Measurements from ENCODE around the gene ZNF511.
"Not testable (repeated sequence)": the region's sequence is repeated elsewhere in the genome, so short reads cannot be mapped to it uniquely, and the experiment has no call there.

The ZNF511 gene

DNA sequence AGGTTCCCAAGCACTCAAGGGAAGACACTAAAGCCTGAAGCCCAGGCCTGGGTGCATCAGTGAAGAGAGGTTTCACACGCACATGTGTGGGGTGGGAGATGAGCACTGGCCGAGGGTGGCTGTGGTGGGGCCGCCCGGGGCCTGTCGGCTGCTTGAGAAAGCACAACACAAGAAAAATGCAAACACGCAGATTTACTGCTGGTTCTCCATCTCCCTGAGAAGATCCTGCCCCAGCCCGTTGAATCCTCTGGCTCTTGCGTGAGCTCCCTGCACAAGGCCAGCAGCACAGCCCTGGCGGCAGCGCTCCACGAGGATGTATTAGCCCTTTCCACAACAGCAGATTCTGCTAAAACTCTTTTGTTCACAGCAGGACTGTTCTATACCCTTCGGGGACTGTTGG lies 6.2 kb downstream of the ZNF511 start:
- DNase-seq (ENCODE audit: low spot score): no peak

DNA sequence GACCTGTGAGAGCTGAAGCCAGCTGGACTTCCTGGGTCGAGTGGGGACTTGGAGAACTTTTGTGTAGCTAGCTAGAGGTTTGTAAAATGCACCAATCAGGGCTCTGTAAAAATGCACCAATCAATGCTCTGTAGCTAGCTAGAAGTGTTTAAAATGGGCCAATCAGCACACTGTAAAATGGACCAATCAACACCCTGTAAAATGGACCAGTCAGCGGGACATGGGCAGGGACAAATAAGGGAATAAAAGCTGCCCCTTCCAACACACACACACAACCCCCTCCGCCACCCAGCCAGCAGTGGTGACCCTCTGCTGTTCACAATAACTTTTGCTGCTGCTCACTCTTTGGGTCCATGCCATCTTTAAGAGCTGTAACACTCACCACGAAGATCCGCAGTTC lies 7.1 kb downstream of the ZNF511 start:
- peak; percentile 54 for DNase-seq (ENCODE audit: low spot score)

GRCh38 chr10:133316266-133316665 lies 7.6 kb downstream of the ZNF511 start:
- DNase-seq (ENCODE audit: low spot score): no peak

DNA sequence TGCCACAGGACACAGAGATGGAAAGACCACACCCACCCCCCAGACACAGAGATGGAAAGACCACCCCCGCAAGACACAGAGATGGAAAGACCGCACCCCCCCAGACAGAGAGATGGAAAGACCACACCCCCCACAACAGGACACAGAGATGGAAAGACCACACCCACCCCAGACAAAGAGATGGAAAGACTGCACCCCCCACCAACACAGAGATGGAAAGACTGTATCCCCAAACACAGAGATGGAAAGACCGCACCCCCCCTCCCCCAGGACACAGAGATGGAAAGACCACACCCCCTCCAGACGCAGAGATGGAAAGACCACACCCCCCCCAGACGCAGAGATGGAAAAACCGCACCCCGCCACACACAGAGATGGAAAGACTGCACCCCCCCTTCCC lies 8.0 kb downstream of the ZNF511 start:
- DNase-seq (ENCODE audit: low spot score): no peak

GRCh38 chr10:133318494-133319127 lies 9.9 kb downstream of the ZNF511 start:
- DNase-seq (ENCODE audit: low spot score): no peak

DNA sequence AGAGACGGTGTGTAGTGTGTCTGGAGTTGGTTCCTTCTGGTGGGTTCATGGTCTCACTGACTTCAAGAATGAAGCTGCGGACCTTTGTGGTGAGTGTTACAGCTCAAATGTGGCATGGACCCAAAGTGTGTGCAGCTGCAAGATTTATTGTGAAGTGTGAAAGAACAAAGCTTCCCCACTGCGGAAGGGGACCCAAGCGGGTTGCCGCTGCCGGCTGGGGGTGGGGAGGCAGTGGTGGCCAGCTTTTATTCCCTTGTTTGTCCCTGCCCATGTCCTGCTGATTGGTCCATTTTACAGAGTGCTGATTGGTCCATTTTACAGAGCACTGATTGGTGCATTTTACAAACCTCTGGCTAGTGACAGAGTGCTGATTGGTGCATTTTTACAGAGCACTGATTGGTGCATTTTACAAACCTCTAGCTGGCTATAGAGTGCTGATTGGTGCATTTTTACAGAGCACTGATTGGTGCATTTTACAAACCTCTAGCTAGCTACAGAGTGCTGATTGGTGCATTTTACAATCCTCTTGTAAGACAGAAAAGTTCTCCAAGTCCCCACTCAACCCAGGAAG lies 12.2 kb downstream of the ZNF511 start:
- DNase-seq (ENCODE audit: low spot score): peak; percentile 63

- DNase-seq (ENCODE audit: low spot score): not testable (repeated sequence)
These were observed 13.5 kb downstream of the ZNF511 start for GRCh38 chr10:133322064-133322709.

DNA sequence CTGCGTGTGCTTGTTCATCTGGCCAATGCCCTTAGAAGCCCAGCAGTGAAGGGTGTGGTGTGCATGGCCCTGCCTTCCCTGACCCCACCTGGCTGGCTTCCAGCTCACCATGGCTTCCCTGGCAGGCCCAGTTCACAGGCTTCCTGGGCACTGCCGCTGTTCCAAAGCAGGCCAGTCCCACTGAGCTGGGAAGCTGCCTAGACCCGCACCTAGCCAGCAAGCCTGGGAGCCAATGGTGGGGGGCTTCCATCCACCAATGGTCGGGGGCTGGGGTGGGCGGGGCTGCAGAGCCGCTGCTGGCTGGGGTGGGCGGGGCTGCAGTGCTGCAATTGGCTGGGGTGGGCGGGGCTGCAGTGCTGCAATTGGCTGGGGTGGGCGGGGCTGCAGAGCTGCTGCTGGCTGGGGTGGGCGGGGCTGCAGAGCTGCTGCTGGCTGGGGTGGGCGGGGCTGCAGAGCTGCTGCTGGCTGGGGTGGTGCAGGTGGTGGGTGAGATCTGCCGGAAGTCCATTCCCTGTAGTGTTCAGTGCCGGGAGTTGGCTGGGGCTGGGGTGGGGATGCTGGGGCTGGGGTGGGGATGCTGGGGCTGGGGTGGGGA lies 15.6 kb downstream of the ZNF511 start:
- peak; percentile 73 for DNase-seq (ENCODE audit: low spot score)

GRCh38 chr10:133324857-133325260 lies 16.1 kb downstream of the ZNF511 start:
- no peak for DNase-seq (ENCODE audit: low spot score)

DNA sequence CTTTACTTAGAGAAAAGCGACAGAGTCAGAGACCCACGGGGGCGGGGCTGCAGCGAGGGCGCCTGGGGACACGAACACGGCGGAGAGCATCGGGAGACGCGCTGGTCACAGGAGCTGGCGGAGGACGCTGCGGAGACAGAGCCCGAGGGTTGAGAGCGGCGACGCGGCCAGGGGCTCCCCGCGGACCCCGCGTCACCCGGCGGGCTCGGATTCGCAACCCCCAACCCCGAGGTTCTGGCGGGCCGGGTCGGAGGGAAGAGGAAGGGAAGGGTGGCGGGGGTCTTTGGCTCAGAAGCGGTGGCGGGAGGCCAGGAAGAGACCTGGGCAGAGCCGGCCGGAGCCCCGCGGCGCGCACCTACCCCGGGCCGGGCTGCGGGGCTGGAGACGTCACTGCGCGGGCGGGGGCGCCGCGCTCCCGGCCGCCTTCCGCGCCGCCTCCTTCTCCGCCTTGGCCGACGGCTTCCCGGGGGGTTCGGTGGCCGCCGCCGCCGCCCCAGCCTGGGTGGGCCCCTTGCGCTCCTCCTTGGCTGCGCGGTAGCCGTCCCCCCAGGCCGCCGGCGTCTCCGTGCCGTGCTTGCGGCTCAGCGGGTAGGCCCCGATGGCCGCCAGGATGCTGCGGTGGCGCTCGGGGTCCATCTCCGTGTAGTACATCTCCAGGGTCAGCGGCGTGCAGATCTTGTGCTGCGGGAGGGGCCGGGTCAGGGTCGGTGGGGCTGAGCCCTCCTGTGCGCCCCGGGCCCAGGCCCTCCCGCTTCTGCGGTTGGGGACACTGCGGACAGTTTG lies 16.9 kb downstream of the ZNF511 start:
- no peak for DNase-seq (ENCODE audit: low spot score)

DNA sequence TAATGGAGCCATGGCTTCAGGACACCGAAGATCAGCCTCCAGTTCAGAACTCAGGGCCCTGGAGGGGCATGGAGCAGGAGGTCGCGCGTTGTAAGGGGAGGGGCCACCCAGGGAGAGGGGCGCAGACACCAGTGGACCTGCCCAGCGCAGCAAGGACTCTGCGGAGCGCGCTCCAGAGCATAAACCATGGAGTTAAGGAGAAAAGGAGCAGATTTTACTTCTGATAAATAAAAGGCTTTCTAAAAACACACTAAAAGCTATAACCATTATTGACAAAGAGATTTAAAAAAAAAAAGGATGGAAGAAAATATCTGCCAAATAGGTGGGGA lies 17.5 kb downstream of the ZNF511 start:
- DNase-seq (ENCODE audit: low spot score): no peak

- no peak for DNase-seq (ENCODE audit: low spot score)
These were observed 18.3 kb downstream of the ZNF511 start for GRCh38 chr10:133326745-133327650.

GRCh38 chr10:133327651-133328357 lies 19.1 kb downstream of the ZNF511 start:
- no peak for DNase-seq (ENCODE audit: low spot score)

- no peak for DNase-seq (ENCODE audit: low spot score)
These were observed 19.9 kb downstream of the ZNF511 start for GRCh38 chr10:133328358-133329343.

DNA sequence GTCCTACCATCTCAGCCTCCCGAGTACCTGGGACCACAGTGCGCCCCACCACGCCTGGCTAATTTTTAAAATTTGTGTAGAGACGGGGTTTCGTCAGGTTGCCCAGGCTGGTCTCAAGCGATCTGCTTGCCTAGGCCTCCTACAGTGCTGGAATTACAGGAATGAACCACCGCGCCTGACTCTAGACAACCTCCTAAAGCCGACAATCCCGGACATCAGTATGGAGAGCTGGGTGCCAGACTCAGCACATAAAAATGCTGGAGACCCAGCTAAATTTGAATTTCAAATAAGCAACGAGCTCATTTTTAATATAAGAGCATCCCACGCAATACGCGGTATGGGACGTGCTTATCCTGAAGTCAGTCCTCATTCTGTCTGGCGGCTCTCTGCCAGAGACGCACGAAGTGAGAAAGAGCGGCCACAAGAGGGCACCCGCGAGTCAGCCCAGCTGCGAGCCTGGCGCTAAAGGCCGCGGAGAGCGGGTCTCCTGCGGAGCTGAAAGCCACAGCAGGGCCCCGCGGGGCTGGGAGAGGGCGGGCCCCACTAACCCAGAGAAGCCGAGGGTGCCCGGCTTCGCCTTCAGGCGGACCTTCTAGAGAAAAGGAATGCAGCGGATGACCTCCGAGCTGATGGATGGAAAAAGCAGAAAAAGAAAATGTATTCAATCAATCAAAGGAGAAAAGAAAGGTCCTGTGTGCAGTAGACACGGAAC lies 20.9 kb downstream of the ZNF511 start:
- DNase-seq (ENCODE audit: low spot score): peak; percentile 90

DNA sequence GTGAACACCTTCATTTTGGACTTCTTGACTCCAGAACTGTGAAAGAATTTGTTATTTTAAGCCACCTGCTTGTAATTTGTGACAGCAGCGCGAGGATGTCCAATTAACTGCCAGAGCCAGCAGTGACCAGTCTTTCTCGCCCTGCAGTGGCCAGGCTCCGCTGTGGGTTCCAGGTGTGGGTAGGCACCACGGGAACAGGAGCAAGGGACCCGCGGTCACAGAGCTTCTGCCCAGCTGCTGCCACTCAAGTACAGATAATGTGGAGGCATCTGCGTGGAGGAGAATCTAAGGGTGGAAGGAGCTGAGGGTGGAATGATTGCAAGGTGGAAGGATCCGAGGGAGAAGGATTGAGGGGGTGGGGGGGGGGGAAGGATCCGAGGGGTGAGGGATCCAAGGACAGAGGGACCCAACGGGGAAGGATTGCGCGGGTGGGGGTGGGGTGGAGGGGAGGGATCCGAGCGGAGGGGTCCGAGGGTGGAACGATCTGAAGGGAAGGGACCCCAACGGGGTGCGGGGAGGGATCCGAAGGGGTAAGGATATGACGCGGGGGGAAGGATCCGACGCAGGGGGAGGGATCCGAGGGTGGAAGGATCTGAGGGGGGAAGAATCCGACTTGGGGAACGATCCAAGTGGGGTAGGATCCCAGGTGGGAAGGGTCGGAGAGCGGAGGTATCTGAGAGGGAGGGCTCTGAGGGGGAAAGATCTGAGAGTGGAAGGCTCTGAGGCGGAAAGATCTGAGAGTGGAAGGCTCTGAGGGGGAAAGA lies 24.4 kb downstream of the ZNF511 start:
- DNase-seq (ENCODE audit: low spot score): no peak

GRCh38 chr10:133334503-133335245 lies 26.0 kb downstream of the ZNF511 start:
- no peak for DNase-seq (ENCODE audit: low spot score)
